VCaP (cell line): ENCODE data around the gene CANT1.
A peak's percentile ranks its signal among the peaks of the same experiment; 100 is the strongest.

ENCODE experiments used
- H3K27ac ChIP-seq: fragments of 450-650 bp; 2 replicates; pipeline ENCODE4 v1.5.1; 2017
- CTCF ChIP-seq: fragments of 450-650 bp; conservative IDR thresholded peaks from 2 replicates; pipeline ENCODE4 v1.5.1; 2017; ENCODE audit warnings: mild to moderate bottlenecking, moderate library complexity

The CANT1 gene

GRCh38 chr17:78995022-78995760, 14.4 kb downstream of the CANT1 start:
- H3K27ac ChIP-seq: peak overlapping the region; percentile 90
- TF ChIP-seq CTCF: no peak

- no peak for TF ChIP-seq CTCF
- peak overlapping the region; percentile 90 for H3K27ac ChIP-seq
Observed at GRCh38 chr17:78993981-78994671, 15.4 kb downstream of the CANT1 start.

- H3K27ac ChIP-seq: peak overlapping the region; percentile 90
- TF ChIP-seq CTCF: peak; percentile 93
Observed at GRCh38 chr17:78993241-78993956, 16.2 kb downstream of the CANT1 start.

GRCh38 chr17:78992542-78993212, 16.9 kb downstream of the CANT1 start:
- TF ChIP-seq CTCF: no peak
- H3K27ac ChIP-seq: peak overlapping the region; percentile 90

GRCh38 chr17:78991906-78992532, 17.5 kb downstream of the CANT1 start:
- TF ChIP-seq CTCF: no peak
- peak overlapping the region; percentile 90 for H3K27ac ChIP-seq

- TF ChIP-seq CTCF: no peak
- H3K27ac ChIP-seq: no peak overlapping the region
Observed at GRCh38 chr17:78991017-78991738, 18.4 kb downstream of the CANT1 start.
